Spleen (tissue), 7 donors: ENCODE data around the gene BCAR3.
A peak's percentile ranks its signal among the peaks of the same experiment; 100 is the strongest.

Experiments
- POLR2A ChIP-seq, 3 donors: fragments of 450-650 bp; IDR thresholded peaks; one replicate each; pipeline ENCODE4 v1.5.1; 2017; ENCODE audit warnings: antibody characterized with exemption in 3 of 3, mild to moderate bottlenecking in 1 of 3
- POLR2AphosphoS5 ChIP-seq, 3 donors: sonication (generic); formaldehyde crosslinking; IDR thresholded peaks; one replicate each; pipeline ENCODE4 v1.5.1; 2017; ENCODE audit warnings: antibody characterized with exemption in 3 of 3
- TF ChIP-seq, protein P1 (sequence below), 11 experiments: fragments of 200-600 bp in 7 of 11; fragments of 450-650 bp in 4 of 11; sonication (generic) in 4 of 11; IDR thresholded peaks in 8 of 11; conservative IDR thresholded peaks in 3 of 11; 1 replicate in 7 of 11; 2 replicates in 4 of 11; pipeline versions ENCODE4 v1.4.0 to v1.8.0; 2016 to 2021; ENCODE audit warnings: antibody characterized with exemption in 11 of 11, inconsistent platforms in 4 of 11, mild to moderate bottlenecking in 1 of 11
- donor health status: DM: no; HTN: no; CAD: no; lungs with moderate emphysema.
- donor health status: DM: no; HTN: no; CAD: no.
- donor health status: DM: no; HTN: no; CAD: no.

DNA sequence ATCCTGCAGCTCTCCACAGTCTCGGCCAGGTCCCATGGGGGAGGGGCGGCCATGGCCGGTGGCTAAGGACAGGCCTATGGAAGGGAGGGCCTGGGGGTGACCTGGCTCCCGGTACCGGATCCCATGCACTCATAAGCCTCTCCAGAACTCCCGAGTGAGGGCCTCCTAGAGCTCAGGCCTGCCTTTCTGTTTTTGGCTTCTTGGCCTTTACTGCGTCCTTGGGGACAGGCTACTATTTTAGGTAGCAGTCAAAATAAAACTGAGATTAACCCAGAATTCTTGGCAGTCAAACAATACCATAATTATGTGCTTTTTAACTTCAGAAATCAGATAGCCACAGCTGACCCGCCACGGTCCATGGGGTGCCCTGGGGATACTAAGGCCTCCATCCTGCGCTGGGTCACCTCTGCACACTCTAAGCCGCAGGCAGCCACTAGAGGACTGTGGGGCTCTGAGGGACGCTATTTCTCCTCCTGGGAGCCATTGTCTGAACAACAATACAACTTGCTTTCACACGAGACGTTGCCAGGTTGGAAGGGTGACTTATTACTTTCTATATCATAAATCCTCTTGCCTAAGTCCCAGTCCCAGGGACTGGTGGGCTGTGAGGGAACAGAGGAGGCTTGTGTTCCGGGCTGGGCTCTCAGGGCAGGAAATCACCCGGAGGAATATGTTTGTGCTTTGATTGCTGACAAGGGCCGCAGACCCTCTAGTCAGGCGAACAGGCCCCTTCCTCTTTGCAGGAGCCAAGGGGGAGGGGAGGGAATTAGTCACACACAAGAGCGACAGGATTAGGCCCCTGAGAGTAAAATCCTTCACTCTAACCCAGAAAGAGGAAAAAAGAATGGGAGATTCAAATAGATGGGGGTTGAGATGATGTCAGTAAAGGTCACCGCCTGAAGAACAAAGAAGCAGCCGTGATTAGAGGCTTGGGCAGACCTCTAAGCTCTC lies 40.7 kb upstream of the BCAR3 start:
- TF ChIP-seq, protein P1, sequence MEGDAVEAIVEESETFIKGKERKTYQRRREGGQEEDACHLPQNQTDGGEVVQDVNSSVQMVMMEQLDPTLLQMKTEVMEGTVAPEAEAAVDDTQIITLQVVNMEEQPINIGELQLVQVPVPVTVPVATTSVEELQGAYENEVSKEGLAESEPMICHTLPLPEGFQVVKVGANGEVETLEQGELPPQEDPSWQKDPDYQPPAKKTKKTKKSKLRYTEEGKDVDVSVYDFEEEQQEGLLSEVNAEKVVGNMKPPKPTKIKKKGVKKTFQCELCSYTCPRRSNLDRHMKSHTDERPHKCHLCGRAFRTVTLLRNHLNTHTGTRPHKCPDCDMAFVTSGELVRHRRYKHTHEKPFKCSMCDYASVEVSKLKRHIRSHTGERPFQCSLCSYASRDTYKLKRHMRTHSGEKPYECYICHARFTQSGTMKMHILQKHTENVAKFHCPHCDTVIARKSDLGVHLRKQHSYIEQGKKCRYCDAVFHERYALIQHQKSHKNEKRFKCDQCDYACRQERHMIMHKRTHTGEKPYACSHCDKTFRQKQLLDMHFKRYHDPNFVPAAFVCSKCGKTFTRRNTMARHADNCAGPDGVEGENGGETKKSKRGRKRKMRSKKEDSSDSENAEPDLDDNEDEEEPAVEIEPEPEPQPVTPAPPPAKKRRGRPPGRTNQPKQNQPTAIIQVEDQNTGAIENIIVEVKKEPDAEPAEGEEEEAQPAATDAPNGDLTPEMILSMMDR (IDR thresholded peaks at IDR 0.05 in 8 of 11, conservative IDR thresholded peaks at IDR 0.05 in 3 of 11): no peak
- no peak for TF ChIP-seq POLR2A (IDR thresholded peaks at IDR 0.05)
- TF ChIP-seq POLR2AphosphoS5 (IDR thresholded peaks at IDR 0.05): peak in 2 of 3 donors; percentile 15 to 33
